HPDE6-E6E7 (cell line): ENCODE data around the gene RGS10.
"Not testable (repeated sequence)": the region's sequence is repeated elsewhere in the genome, so short reads cannot be mapped to it uniquely, and the experiment has no call there.

Experiments
- DNase-seq: peaks from one replicate; pipeline ENCODE4 v3.0.0; 2011; ENCODE audit warnings: missing footprints; ENCODE audit errors: extremely low spot score

RGS10 gene, protein sequence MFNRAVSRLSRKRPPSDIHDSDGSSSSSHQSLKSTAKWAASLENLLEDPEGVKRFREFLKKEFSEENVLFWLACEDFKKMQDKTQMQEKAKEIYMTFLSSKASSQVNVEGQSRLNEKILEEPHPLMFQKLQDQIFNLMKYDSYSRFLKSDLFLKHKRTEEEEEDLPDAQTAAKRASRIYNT

DNA sequence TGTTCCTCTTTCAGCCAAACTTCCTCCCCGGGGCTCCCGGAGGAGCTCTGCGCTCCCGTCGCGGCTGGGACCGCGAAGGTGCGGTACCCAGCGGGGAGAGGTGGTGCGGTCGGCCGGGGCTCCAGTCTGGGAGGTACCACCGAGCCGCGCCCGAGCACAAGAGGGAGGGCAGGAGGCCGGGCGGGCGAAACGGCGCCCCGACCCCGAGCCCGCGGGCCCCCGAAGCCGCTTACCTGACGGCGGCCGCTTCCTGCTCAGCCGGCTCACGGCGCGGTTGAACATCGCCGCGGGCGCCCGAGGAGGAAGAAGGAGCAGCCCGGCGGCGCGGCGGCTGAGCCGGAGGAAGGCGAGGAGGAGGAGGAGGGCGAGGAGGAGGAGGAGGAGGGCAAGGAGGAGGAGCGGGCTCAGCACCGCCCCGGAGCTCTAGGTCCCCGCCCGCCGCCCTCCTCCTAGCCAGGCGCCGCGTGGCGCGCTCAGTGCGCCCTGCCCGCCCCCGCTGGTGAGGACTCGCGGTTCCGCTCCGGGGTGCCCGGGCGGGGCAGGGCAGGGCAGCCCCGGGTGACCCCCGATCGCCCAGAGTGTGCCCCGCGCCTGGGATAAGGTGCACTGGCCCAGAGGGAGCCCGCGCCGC is at the start of gene RGS10:
Gene RGS10 (minus strand): TSS at position 363 of the 631 bp plus-strand sequence. CDS start 81 bp downstream, at position 282.
- peak; percentile 40 for DNase-seq

DNA sequence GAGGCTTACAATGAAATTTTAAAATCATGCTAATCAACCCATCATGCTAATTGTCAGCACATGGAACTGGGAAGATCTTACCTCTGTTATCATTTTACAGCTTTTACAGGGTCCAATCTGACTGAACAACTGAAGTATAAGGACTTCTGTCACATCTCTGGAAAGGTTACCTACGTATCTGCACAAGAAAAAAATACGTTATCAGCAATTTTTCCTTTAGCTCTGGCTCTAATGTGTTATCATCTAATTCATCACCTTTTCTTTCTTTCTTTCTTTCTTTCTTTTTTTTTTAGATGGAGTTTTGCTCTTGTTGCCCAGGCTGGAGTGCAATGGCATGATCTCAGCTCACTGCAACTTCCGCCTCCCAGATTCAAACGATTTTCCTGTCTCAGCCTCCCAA is 45.6 kb upstream of the RGS10 start:
- DNase-seq: no peak

DNA sequence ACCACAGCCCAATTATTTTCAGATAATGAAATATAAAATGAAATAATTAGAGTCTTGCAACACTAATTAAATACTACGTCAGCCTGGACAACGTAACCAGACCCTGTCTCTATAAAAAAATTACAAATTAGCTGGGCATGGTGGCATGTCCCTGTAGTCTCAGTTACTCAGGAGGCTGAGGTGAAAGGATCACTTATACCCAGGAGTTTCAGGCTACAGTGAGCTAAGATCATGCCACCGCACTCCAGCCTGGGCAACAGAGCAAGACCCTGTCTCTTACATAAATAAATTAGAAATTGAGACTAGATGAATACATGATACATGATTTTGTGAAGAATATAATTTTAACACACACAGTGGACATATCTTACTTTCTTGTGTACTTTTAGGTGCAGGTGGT is 35.8 kb upstream of the RGS10 start:
- DNase-seq: no peak

DNA sequence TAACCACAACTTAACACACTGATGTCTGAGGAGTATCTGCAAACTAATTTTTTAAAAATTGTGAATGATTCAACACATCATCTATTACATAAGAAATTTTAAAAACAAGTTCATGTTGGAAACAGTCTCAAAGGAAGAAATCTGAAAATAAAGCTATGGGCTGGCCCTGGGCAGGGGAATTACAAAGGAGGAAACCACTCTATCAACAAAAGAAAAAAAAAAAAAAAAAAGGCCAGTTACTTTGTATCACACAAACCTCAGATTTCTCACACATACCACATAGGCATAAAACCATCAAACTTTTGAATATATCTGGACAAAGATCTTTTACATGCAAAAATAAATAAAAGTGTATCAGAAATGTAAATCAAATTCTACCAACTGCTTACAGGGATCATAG is 33.5 kb upstream of the RGS10 start:
- DNase-seq: no peak

DNA sequence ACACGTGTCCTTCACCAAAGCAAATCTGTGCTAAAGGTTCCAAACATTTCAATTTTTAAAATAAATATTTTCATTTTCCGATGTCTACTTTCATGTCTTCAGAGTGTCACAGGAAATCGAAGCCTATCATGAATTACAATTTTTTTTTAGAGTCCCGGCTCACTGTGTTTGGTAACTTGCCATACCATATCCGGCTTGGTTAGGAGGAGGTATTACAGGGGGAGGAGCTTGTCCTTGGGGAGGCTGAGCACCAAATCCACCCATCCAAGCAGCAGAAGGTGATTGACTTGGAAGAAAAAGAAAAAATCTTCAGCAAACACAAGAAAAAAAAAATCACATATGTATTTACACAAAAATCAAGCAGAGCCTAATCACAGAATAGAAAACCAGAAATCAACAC is 33.0 kb upstream of the RGS10 start:
- no peak for DNase-seq

DNA sequence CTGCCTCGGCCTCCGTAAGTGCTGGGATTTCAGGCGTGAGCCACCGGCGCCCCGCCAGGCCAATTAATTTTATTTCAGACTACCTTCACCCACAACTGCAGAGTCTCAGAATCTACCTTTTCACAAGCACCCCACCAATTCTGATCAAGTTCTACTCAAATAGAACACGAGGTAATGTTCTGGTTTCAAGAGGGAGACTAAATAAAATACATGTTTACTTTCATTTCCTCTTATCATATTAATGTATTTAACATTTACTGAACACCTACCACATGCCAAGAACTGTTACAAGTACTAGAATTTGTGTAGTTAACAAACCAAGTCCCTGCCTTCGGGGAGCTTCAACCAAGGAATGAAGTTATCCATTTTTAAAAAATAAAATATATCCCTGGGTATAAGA is 25.5 kb upstream of the RGS10 start:
- DNase-seq: no peak

DNA sequence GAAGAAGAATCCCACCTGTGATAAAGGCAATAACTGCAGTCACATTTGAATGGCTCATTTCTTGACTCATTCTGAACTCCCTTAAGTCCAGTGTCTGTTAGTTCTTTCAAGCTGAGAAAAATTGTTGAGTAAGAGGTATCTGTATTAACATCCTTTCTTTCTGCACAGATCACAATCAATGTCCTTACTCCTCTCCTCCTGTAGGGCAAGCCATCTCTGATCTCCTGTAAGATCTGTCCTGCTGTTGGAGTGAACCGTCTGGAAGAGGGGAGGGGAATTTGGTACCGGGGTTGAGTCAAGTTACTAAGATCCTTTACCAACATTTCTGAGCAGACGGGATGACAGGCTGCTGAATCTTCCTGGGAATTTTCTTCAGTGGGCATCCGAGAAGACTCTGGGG is 19.6 kb upstream of the RGS10 start:
- no peak for DNase-seq

DNA sequence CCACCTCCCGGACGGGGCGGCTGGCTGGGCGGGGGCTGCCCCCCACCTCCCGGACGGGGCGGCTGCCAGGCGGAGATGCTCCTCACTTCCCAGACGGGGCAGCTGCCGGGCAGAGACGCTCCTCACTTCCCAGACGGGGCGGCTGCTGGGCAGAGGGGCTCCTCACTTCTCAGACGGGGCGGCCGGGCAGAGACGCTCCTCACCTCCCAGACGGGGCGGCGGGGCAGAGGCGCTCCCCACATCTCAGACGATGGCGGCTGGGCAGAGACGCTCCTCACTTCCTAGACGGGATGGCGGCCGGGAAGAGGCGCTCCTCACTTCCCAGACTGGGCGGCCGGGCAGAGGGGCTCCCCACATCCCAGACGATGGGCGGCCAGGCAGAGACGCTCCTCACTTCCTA is 17.0 kb upstream of the RGS10 start:
- not testable (repeated sequence) for DNase-seq

DNA sequence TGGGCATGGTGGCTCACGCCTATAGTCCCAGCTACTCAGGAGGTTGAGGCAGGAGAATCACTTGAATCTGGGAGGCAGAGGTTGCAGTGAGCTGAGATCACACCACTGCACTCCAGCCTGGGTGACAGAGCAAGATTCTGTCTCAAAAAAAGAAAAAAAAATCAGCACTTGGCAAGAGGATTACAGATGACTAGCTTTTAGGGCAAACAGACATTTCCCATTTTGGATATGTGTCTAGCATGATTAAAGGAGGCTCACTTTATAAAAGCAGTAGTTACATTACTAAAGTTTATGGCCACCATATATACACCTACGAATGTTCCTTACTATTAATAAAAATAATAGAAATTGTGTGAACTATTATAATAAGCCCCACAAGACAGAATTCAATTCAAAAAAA is 13.6 kb upstream of the RGS10 start:
- not testable (repeated sequence) for DNase-seq

DNA sequence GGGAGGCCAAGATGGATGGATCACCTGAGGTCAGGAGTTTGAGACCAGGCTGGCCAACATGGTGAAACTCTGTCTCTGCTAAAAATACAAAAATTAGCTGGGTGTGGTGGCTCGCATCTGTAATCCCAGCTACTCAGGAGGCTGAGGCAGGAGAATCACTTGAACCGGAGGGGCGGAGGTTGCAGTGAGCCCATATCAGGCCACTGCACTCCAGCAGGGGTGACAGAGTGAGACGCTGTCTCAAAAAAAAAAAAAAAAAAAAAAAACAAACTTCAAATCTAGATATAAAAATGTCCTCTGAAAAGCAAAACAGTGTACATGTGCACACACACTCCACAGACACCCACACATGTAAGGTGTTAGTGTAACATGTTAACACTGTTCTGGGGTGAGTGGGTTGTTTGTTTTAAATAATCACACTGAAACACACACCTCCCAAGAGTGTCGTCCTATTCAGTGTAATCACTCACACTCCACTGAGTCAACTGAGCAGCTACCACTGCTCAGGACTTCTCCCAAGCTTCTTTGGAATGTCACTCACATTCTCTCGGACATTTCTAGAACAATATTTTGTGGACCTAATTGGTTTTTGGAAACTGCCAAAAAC is 12.8 kb upstream of the RGS10 start:
- no peak for DNase-seq

DNA sequence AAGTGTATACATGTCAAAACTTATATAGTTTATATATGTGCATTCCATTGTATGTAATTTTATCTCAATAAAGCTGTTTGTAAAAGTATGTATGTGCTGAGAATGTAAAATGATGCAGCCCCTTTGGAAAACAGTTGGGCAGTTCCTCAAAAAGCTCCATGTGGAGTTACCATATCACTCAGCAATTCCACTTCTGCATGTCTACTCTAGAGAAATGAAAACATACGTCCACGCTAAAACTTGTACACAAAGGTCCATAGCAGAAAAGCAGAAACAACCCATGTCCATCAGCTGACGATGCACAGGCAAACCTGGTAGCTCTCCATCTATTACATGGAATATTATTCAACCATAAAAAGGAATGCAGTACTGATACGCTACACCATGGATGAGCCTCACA is 8.3 kb upstream of the RGS10 start:
- no peak for DNase-seq

DNA sequence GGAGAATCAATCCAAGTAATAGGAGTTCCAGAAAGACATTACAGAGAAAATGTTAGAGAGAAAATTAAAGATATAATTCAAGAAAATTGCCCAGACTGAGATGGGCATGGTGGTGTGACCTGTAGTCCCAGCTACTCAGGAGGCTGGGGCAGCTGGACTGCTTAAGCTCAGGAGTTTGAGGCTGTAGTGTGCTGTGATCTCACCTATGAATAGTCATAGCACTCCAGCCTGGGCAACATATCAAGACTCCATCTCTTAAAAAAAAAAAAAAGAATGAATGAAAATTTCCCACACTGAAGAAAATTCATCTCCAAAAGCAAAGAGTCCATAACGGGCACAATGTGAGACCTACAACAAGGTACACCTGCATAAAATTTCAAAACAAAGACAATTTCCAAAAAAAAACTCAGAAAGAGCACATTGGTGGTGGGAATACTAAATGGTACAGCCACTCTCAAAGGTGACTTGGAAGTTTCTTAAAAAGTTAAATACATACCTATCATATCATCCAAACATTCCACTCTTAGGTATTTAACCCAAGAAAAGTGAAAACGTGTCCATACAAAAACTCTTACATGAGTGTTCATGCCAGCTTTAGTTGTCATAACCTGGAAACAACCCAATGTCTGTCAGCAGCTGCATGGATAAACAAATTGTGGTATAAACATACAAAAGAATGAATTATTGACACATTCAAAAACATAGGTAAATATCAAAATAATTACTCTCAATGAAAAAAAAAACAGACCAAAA is 6.9 kb upstream of the RGS10 start:
- DNase-seq: no peak

DNA sequence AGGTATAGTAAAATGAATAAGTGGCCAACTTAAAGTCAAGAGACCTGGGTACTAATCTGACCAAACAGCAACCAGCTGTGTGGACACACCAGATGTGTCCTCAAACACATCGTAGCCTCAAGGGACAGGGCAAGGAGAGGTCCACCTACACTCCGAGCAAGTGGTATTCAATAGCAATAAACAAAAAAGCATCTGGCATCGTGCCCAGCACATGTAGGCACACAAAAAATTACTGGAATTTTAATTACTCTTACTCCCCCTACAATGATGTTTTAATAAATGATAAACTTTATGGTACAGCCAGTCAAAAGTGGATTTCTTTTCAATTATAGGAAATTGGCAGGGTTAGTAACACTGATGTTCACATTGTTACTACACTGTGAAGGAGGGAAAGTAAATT is 3.5 kb upstream of the RGS10 start:
- DNase-seq: no peak

DNA sequence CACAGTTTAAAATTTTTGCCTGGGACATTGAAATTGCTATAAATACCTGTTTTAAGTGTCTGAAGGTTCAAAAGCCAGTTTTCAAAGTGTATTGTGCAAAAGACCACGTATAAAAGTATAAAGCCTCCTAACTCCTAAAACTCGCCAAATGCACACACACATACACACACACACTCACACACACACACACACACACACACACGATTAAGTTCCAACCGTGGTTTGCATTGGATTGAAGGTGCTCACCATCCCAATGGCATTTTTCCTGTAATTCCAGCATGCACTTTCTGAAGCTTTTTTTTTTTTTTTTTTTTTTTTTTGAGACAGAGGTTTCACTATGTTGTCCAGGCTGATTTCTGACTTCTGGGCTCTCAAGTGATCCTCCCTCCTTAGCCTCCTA is 2.8 kb upstream of the RGS10 start:
- no peak for DNase-seq

DNA sequence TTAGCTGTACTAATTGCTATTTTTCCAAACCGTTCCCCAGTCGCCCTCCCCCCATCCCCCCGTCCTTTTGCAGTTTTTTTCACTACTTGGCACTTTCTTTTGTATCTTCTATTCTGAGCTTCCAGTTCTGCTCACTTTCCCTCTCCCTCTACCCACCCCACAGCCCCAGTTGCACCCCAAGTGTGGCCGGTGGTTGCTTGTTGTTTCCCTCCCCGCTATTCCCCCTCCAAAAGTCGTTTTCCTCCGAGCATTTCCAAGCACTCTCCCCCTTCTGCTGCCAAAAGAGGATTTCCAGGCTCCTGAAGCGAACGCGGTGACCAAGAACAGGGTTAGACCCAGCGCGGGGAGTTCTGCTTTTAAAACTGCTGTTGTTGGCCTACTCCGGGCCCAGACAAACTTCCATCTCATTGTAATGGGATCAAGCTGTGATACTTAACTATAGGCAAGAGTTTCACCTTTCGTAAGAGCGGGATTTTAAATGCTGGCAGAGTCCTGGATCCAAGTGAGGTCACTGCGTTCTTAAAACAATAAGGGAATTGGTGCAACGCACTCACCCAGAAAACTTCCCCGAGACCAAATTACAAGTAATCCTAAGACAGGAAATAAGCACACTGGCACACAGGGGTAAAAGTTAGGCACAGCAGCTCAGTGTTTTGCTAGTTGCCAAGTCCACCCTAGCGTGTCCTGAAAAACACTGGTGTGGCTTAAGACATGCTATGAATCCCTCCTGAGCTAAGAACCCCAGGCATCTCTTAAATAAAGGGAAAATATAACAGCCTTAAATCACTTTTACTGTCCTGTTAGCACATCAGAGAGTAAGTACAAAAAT is 1.5 kb upstream of the RGS10 start:
- DNase-seq: no peak

DNA sequence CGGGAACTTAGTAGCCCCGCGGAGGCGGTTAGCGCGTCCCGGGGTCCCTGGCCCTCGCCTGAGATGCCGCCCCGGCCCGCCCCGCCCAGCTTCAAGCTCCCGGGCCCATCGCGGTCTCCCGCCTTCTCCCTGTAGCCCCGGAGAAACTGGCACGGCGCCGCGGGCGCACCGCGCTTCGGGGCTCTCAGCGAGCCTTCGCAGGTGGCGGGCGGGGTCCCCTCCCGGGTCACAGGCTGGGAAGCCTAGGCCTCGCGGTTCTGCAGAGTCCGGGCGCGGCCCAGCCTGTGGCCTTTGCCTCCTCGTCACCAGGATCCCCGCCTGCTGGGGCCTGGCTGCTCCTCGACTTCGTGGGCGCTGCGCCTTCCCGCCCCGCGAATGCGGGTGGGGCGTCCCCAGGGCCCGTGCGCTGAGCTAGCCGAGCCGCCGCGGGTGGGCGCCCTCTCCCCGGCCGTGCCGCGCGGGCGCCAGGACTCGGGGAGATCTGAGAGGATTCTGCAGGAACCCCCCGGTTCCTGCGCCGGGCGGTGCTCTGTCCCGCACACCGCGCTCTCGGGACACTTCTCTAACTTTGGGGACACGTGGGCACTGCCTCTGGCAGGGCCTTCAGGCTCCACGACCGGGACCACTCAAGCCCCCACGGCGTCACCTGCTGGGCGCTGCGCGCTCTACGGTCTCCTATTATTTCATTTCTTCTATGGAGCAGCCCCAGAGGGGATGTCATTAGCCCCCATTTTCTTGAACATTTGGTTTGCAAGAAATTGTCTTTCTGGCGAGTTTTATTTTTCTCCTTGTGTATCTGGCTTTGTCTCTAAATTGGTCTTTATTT is 682 bp upstream of the RGS10 start:
- DNase-seq: peak; percentile 44

DNA sequence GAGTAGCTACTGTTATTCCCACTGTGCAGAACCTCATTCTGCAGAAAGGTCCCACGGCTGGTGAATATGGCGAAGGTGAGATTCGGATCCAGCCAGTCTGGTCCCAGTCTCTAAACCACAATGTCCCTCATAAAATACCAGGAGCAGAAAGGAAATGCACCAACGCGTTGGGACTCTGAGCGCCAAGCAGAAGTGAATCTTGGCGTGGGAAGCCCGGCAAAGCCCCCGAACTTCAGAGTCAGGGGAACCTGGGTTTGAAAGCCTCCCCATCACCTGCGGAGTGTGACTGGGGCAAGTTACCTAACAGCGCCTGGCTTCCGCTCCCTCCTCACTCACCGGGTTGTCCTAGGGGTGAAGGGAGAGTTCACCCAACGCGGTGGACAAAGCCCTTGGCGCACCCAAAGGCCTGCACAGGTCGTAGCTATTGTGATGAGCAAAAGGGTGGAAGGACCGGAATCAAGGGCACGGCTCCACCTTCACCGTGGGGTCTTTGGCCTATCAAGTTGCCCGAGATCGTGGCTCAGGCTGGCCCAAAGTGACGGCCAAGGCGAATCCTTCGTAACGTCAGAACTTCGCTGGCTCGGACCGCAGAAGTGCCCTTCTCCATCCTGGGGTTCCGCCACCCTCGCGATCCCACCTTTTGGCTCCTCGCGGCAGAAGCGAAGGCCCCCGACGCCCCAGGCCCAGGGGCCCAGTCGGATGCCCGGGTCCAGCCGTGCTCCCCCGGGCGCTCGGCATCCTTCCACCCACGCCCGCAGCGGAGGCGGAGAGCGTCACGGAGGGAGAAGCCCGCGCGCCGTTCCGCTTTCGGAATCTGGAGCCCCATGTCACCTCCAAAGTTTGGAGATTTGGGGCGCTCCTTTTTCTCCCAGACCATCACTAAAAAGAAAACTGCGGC is 811 bp downstream of the RGS10 start:
- no peak for DNase-seq

DNA sequence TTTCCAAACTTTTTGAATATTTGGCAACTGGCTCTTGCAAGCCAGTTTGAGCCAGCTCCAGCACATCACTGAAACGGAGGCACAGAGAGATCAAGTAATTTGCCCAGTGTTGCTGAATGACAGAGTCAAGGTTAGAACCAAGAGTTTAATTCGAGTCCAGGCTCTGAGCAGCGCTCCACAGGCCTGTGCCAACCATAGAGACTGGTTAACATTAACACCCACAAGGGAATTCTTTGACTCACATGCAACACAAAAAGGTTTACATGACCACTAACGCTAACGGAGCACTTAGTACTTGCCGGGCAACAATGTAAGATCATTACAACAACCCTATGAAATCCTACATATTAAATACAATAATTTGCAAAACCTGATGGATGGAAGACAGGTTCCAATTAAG is 1.5 kb downstream of the RGS10 start:
- no peak for DNase-seq

DNA sequence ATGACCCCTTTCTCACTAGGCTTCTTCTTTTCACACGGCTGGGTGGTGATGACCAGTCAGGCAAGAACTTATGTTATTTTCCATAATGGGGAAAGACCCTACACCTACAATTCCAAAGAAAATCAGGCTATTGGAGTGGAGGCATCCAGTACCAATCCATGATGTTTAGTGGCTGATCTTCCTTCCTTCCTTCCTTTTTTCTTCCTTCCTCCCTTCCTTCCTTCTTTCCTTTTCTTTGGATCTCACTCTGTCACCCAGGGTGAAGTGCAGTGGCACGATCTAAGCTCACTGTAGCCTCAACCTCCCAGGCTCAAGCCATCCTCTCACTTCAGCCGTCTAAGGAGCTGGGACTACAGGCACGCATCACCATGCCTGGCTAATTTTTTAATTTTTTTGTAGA is 2.5 kb downstream of the RGS10 start:
- DNase-seq: no peak

DNA sequence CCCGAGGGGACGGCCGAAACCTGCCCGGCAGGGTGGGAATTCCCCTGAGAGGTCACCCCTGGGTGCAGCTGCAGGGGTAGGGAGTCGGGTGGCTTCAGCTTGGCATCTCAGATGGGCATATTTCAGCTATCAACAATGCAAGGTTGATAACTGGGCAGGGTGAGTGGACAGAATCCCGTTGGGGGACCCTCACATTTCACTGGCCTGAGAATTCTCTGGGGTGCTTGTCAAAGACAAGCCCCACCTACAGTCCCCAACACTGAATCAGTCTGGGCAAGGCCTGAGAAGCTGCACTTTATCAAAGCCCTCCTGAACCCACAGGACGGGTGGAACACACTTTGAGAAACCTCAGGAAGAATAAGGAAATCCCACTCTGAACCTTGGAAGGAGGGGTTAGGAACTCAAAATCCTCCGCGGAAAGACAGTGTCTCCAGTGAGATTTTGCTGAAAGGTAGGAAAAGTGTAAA is 3.1 kb downstream of the RGS10 start:
- DNase-seq: no peak
